ENCODE data around the gene BRPF1.

- TF ChIP-seq USF1 (IDR thresholded peaks at IDR 0.05; ENCODE audit: borderline replicate concordance, low read depth) (no peak), RCOR1 (IDR thresholded peaks at IDR 0.05; ENCODE audit: low read length) (no peak), CTCF (IDR thresholded peaks at IDR 0.05) (no peak), PBX3 (IDR thresholded peaks at IDR 0.05) (no peak), GABPA (IDR thresholded peaks at IDR 0.05; ENCODE audit: low read depth) (no peak), FOXM1 (IDR thresholded peaks at IDR 0.05; ENCODE audit: low read depth) (no peak), EP300 (IDR thresholded peaks at IDR 0.05; ENCODE audit: borderline replicate concordance in 1 of 2, low read depth in 1 of 2, low read length in 1 of 2) (no peak), NFIC (IDR thresholded peaks at IDR 0.05; ENCODE audit: borderline replicate concordance) (no peak), SMC3 (IDR thresholded peaks at IDR 0.05; ENCODE audit: low read depth, low read length) (no peak), FOXJ3 (CRISPR knock-in tag; IDR thresholded peaks at IDR 0.05) (no peak), RAD21 (IDR thresholded peaks at IDR 0.05; ENCODE audit: low read length) (no peak), RXRA (IDR thresholded peaks at IDR 0.05; ENCODE audit: borderline replicate concordance, low read depth) (no peak), MXI1 (IDR thresholded peaks at IDR 0.05; ENCODE audit: low read depth, low read length) (no peak), MAX (IDR thresholded peaks at IDR 0.05; ENCODE audit: low read depth) (no peak)
Observed at GRCh38 chr3:9743548-9743947, 12.0 kb downstream of the BRPF1 start.
